Stimulated activated naive CD8-positive, alpha-beta T cell treated with anti-CD3 and anti-CD28 coated beads, Interleukin-15, amount 100 ng/mL, for 72 hours (primary cell): ENCODE results near the gene SLC7A7.
A peak's percentile ranks its signal among the peaks of the same experiment; 100 is the strongest.
"Not testable (repeated sequence)": the region's sequence is repeated elsewhere in the genome, so short reads cannot be mapped to it uniquely, and the experiment has no call there.

Experiments used
- ATAC-seq: fragments of 150-1000 bp; cut with Tn5 transposase; 2 replicates; pipeline ENCODE4 v1.10.0; 2021; ENCODE audit warnings: mild to moderate bottlenecking, moderate library complexity
- DNase-seq, 2 donors: peaks; one replicate each; pipeline ENCODE4 v3.0.0; 2021 to 2022
- H3K27ac Mint-ChIP-seq, 2 donors: one replicate each; pipeline ENCODE4 v1.8.0; 2022; ENCODE audit warnings: mild to moderate bottlenecking in 2 of 2, mixed read lengths in 2 of 2, moderate library complexity in 2 of 2
- H3K27me3 Mint-ChIP-seq: one replicate; pipeline ENCODE4 v1.8.0; 2022; ENCODE audit warnings: mixed read lengths
- H3K4me1 Mint-ChIP-seq: one replicate; pipeline ENCODE4 v1.8.0; 2022; ENCODE audit warnings: mild to moderate bottlenecking, mixed read lengths
- H3K4me3 Mint-ChIP-seq, 2 donors: one replicate each; pipeline ENCODE4 v1.8.0; 2022; ENCODE audit warnings: mild to moderate bottlenecking in 2 of 2, mixed read lengths in 2 of 2, moderate library complexity in 1 of 2
- H3K9me3 Mint-ChIP-seq, 2 donors: one replicate each; pipeline ENCODE4 v1.8.0; 2022; ENCODE audit warnings: mixed read lengths in 2 of 2

SLC7A7 gene

DNA sequence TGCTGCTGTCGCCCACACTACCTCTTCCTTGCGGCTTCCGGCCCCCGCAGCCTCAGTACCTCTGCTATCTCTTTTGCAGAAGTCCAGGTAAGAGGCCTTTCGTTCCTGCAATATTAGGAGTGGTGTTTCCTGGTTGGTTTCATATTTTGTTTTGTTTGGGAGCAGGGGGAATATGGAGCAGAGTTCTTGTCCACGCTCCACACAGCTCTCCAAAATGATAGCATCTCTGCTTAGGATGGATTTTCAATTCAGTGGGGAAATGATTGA lies 48.0 kb downstream of the SLC7A7 start:
- no peaks in the 10 kb centered on the region for H3K9me3 Mint-ChIP-seq
- ATAC-seq: no peak
- no peak for DNase-seq
- H3K27ac Mint-ChIP-seq: peak overlapping the region; percentile 100
- peaks cover 53% of the 10 kb centered on the region for H3K4me1 Mint-ChIP-seq
- H3K4me3 Mint-ChIP-seq: peak overlapping the region; percentile 95 to 98
- no peaks in the 10 kb centered on the region for H3K27me3 Mint-ChIP-seq

- H3K27ac Mint-ChIP-seq: peak within 1 kb of the TSS; percentile 100
- H3K4me1 Mint-ChIP-seq: peaks cover 51% of the 10 kb centered on the region
- peak within 1 kb of the TSS; percentile 95 to 98 for H3K4me3 Mint-ChIP-seq
- H3K9me3 Mint-ChIP-seq: peaks cover 4% of the 10 kb centered on the region in 2 donors
- DNase-seq (peak; percentile 93 to 97), ATAC-seq (peak; percentile 93)
- H3K27me3 Mint-ChIP-seq: no peaks in the 10 kb centered on the region
Measured at GRCh38 chr14:22766457-22767322, 48.5 kb downstream of the SLC7A7 start, which contains the start of gene OXA1L. Gene OXA1L (plus strand): TSS chr14:22766688. CDS start chr14:22766702, 14 bp downstream.

- DNase-seq (no peak), ATAC-seq (no peak)
Measured at GRCh38 chr14:22764382-22764781, 50.9 kb downstream of the SLC7A7 start.

GRCh38 chr14:22761734-22762133 lies 53.5 kb downstream of the SLC7A7 start:
- Mint-ChIP-seq H3K27ac (no peak overlapping the region), H3K27me3 (no peaks in the 10 kb centered on the region), H3K4me3 (no peak overlapping the region), H3K4me1 (peaks cover 17% of the 10 kb centered on the region), H3K9me3 (peaks cover 7 to 20% of the 10 kb centered on the region in 2 donors)
- DNase-seq: no peak
- no peak for ATAC-seq

More at GRCh38 chr14:22764382-22764781, 50.9 kb downstream of the SLC7A7 start:
- Mint-ChIP-seq H3K27ac (no peak overlapping the region), H3K4me3 (no peak overlapping the region), H3K9me3 (peaks cover 7 to 20% of the 10 kb centered on the region in 2 donors), H3K4me1 (peaks cover 41% of the 10 kb centered on the region), H3K27me3 (no peaks in the 10 kb centered on the region)

- not testable (repeated sequence) for DNase-seq, H3K4me1 Mint-ChIP-seq, H3K27me3 Mint-ChIP-seq, H3K4me3 Mint-ChIP-seq, H3K27ac Mint-ChIP-seq, ATAC-seq
- H3K9me3 Mint-ChIP-seq: peaks cover 7 to 20% of the 10 kb centered on the region in 2 donors
Measured at GRCh38 chr14:22757972-22758650, 57.1 kb downstream of the SLC7A7 start.

DNA sequence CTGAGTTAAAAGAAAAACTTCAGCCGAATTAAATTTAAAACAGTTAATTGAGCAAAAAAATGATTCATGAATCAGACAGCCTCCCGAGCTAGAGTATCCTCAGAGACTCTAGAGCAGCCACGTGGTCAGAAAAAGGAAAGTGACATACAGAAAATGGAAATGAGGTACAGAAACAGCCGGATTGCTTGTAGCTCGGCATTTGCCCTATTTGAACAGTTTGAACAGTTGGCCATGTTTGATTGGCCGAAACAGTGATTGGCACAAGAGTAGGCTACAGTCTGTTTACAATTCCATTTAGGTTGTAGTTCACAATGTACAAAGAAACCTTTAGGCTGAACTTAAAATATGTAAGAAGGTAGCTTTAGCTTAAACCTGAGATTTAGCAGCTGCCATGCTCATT lies 61.6 kb downstream of the SLC7A7 start:
- no peaks in the 10 kb centered on the region for H3K9me3 Mint-ChIP-seq
- peaks cover 22% of the 10 kb centered on the region for H3K27me3 Mint-ChIP-seq
- ATAC-seq: no peak

GRCh38 chr14:22752422-22752821 lies 62.8 kb downstream of the SLC7A7 start:
- Mint-ChIP-seq H3K9me3 (no peaks in the 10 kb centered on the region), H3K4me1 (no peaks in the 10 kb centered on the region), H3K27me3 (peaks cover 30% of the 10 kb centered on the region), H3K4me3 (no peak overlapping the region), H3K27ac (no peak overlapping the region)
- no peak for ATAC-seq
- no peak for DNase-seq

More for the DNA sequence above, 61.6 kb downstream of the SLC7A7 start:
- Mint-ChIP-seq H3K27ac (no peak overlapping the region), H3K4me3 (no peak overlapping the region), H3K4me1 (no peaks in the 10 kb centered on the region)
- DNase-seq: no peak

- Mint-ChIP-seq H3K4me3 (no peak overlapping the region), H3K27ac (peak overlapping the region in 1 of 2 donors; percentile 67), H3K4me1 (no peaks in the 10 kb centered on the region), H3K27me3 (peaks cover 29% of the 10 kb centered on the region), H3K9me3 (no peaks in the 10 kb centered on the region)
- no peak for DNase-seq
- ATAC-seq: no peak
Measured at GRCh38 chr14:22748631-22749068, 66.6 kb downstream of the SLC7A7 start.

DNA sequence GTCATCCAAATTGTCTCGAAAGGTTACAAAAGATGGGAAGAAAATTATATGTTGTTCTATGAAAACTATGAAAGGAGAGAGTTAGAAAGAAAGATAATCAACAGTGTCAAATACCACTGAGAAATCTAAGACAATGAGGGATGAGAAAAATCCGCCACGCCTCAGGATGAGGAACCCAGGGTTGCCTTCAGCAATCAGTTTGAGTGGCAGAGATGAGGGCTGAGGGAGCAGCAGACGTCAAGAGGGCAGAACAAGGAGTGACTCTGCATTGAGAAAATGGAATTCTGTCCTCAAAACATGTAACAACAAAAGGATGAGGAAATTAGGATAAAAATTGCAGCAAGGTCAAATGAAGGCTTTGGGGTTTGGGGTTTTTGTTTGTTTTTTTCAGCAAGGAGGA lies 67.0 kb downstream of the SLC7A7 start:
- no peak overlapping the region for H3K4me3 Mint-ChIP-seq
- no peak for ATAC-seq
- no peak overlapping the region for H3K27ac Mint-ChIP-seq
- peaks cover 25% of the 10 kb centered on the region for H3K27me3 Mint-ChIP-seq
- H3K9me3 Mint-ChIP-seq: no peaks in the 10 kb centered on the region
- DNase-seq: no peak
- H3K4me1 Mint-ChIP-seq: no peaks in the 10 kb centered on the region

DNA sequence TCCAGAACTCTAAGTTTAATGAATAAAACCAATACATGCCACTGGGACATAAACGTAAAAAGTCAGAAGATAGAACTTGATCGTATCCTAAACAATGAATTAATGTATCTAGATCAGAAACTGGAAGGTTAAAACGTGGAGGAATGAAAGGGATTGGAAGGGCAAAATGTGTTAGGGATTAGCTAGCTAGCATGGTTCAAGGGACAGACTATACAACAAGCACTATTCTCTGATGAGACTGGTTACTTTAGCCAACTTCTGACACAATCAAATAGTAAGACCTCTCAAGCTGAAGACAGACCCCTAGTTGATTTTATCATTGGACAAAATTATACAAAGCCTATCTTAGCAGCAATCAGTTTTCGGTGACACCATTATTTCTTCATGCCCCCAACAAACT lies 67.5 kb downstream of the SLC7A7 start:
- Mint-ChIP-seq H3K27ac (no peak overlapping the region), H3K27me3 (peaks cover 21% of the 10 kb centered on the region), H3K9me3 (no peaks in the 10 kb centered on the region), H3K4me1 (no peaks in the 10 kb centered on the region), H3K4me3 (no peak overlapping the region)
- DNase-seq: no peak
- no peak for ATAC-seq

GRCh38 chr14:22740020-22740419 lies 75.2 kb downstream of the SLC7A7 start:
- ATAC-seq (no peak), DNase-seq (no peak)
- H3K4me1 Mint-ChIP-seq: peaks cover 9% of the 10 kb centered on the region
- H3K27me3 Mint-ChIP-seq: peaks cover 26% of the 10 kb centered on the region
- no peak overlapping the region for H3K4me3 Mint-ChIP-seq
- H3K27ac Mint-ChIP-seq: no peak overlapping the region
- H3K9me3 Mint-ChIP-seq: no peaks in the 10 kb centered on the region

DNA sequence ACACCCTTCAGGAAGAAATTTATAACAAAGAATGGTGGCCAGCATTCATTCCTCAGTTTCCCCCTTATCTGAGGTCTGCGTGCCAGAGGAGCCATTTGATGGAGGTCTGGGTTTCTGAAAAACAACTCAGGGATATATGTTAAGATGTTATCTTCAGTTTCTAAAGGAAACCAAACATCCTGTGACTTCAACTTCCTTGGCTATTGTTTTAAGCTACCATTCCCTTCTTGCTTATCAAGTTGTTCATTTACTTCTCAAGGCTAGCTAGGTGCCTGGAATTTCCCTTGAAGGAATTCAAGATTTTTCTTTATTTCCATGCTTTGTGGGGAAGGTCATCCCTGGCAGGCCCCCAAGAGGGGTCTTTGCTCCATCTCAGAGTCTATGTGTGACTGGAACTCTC lies 75.8 kb downstream of the SLC7A7 start:
- Mint-ChIP-seq H3K4me1 (peaks cover 9% of the 10 kb centered on the region), H3K9me3 (no peaks in the 10 kb centered on the region), H3K27me3 (peaks cover 30% of the 10 kb centered on the region), H3K27ac (peak overlapping the region in 1 of 2 donors; percentile 11), H3K4me3 (no peak overlapping the region)
- no peak for DNase-seq
- ATAC-seq: no peak

DNA sequence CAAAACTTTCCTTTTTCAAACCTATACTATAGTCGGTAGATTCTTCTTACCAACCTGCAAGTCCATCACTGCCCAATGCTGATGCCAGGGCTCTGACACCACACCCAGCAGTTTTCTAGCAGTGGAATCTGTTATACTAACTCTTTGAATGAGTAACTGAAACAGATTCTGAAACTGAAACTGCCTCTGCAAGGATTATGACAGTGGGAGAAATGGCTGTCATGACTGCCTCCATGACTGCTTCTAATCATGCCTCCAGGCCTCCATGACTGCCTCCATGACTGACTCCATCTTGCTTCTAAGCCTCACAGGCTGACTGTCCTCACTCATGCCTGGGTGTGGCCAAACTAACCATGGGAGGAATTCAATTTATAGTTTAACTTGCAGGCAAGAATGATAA lies 78.2 kb downstream of the SLC7A7 start:
- peak; percentile 37 to 61 for DNase-seq
- Mint-ChIP-seq H3K4me1 (peaks cover 9% of the 10 kb centered on the region), H3K9me3 (no peaks in the 10 kb centered on the region), H3K4me3 (no peak overlapping the region), H3K27ac (peak overlapping the region; percentile 94 to 95), H3K27me3 (peaks cover 23% of the 10 kb centered on the region)
- ATAC-seq: peak; percentile 99

GRCh38 chr14:22736384-22736783 lies 78.9 kb downstream of the SLC7A7 start:
- not testable (repeated sequence) for H3K9me3 Mint-ChIP-seq, DNase-seq, H3K4me1 Mint-ChIP-seq, H3K4me3 Mint-ChIP-seq, ATAC-seq
- H3K27me3 Mint-ChIP-seq: peaks cover 20% of the 10 kb centered on the region
- H3K27ac Mint-ChIP-seq: peak overlapping the region in 1 of 2 donors; percentile 94

GRCh38 chr14:22735096-22735495 lies 80.1 kb downstream of the SLC7A7 start:
- DNase-seq (no peak), ATAC-seq (no peak)
- peaks cover 9% of the 10 kb centered on the region for H3K4me1 Mint-ChIP-seq
- H3K27ac Mint-ChIP-seq: no peak overlapping the region
- H3K4me3 Mint-ChIP-seq: no peak overlapping the region
- peaks cover 21% of the 10 kb centered on the region for H3K27me3 Mint-ChIP-seq
- H3K9me3 Mint-ChIP-seq: no peaks in the 10 kb centered on the region

- H3K27ac Mint-ChIP-seq: peak overlapping the region in 1 of 2 donors; percentile 71
- H3K9me3 Mint-ChIP-seq: no peaks in the 10 kb centered on the region
- H3K27me3 Mint-ChIP-seq: peaks cover 21% of the 10 kb centered on the region
- ATAC-seq (no peak), DNase-seq (no peak)
- H3K4me3 Mint-ChIP-seq: no peak overlapping the region
- peaks cover 9% of the 10 kb centered on the region for H3K4me1 Mint-ChIP-seq
Measured at GRCh38 chr14:22733829-22734228, 81.4 kb downstream of the SLC7A7 start.
